CD4-positive, alpha-beta T cell treated with Interleukin-4 for 4 hours (primary cell): ENCODE data around the gene PDIA5.
A peak's percentile ranks its signal among the peaks of the same experiment; 100 is the strongest.

Experiments used
- DNase-seq: peaks from one replicate; pipeline ENCODE4 v3.0.0-alpha.2; 2020

PDIA5 gene

GRCh38 chr3:123188058-123188457, 121.2 kb downstream of the PDIA5 start:
- DNase-seq: no peak

- DNase-seq: no peak
These were observed 126.8 kb downstream of the PDIA5 start for GRCh38 chr3:123193448-123194101.

GRCh38 chr3:123194552-123194951, 127.7 kb downstream of the PDIA5 start:
- no peak for DNase-seq

- DNase-seq: no peak
These were observed 131.5 kb downstream of the PDIA5 start for GRCh38 chr3:123198372-123198771.

GRCh38 chr3:123201223-123201556, 134.4 kb downstream of the PDIA5 start:
- no peak for DNase-seq

GRCh38 chr3:123201557-123202427, 135.0 kb downstream of the PDIA5 start, which contains the start of gene SEC22A:
Gene SEC22A, plus strand, starts transcription at chr3:123201943. Its CDS starts 7,275 bp downstream, at chr3:123209218.
- DNase-seq: peak; percentile 94

- no peak for DNase-seq
These were observed 135.6 kb downstream of the PDIA5 start for GRCh38 chr3:123202451-123202850.
